Esophagus muscularis mucosa (tissue), 4 donors: ENCODE results near the gene TRIM49. TPM values are rescaled to one million over a fixed set of nuclear protein-coding genes. Genes with fewer than 3 reads are reported as not detected.
"Not testable (repeated sequence)": the region's sequence is repeated elsewhere in the genome, so short reads cannot be mapped to it uniquely, and the experiment has no call there.

ENCODE experiments used
- DNase-seq: peaks from one replicate; pipeline ENCODE4 v3.0.0-alpha.2; 2017; ENCODE audit errors: extremely low spot score
- H3K27ac ChIP-seq, 4 donors: fragments of 200-600 bp; sonication (generic); replicated peaks in 1 of 4; 1 replicate in 3 of 4; 2 replicates in 1 of 4; pipeline ENCODE4 v1.5.1; 2016 to 2019; ENCODE audit warnings: mild to moderate bottlenecking in 1 of 4
- H3K27me3 ChIP-seq, 4 donors: fragments of 200-600 bp; sonication (generic); one replicate each; pipeline versions ENCODE4 v1.5.1 to v1.6.0; 2016 to 2019
- H3K36me3 ChIP-seq, 4 donors: fragments of 200-600 bp; sonication (generic); one replicate each; pipeline ENCODE4 v1.5.1; 2016 to 2019
- H3K4me1 ChIP-seq, 4 donors: fragments of 200-600 bp; sonication (generic); one replicate each; pipeline ENCODE4 v1.5.1; 2016 to 2019
- H3K4me3 ChIP-seq, 4 donors: fragments of 200-600 bp; sonication (generic); 1 replicate in 2 of 4; 2 replicates in 2 of 4; pipeline ENCODE4 v1.5.1; 2016 to 2019; ENCODE audit warnings: mild to moderate bottlenecking in 4 of 4, moderate library complexity in 1 of 4
- H3K9me3 ChIP-seq, 4 donors: fragments of 200-600 bp; sonication (generic); 1 replicate in 3 of 4; 2 replicates in 1 of 4; pipeline ENCODE4 v1.5.1; 2016 to 2019
- WGBS: methylation state at CpG from one replicate; pipeline ENCODE4 v1.1.5; 2018; 5-methylcytosine and 5-hydroxymethylcytosine counted together
- intact Hi-C: fragments of 100-400 bp; cut with DNase I; formaldehyde crosslinking; loops from one replicate; pipeline ENCODE4 v1.15.1; 2023
- small RNA-seq, 3 donors: library from RNA; depleted of rRNA; stranded (forward); fragments of <200 nt; gene quantifications; one replicate each; pipeline ENCODE3, GENCODE V24; 2016
- total RNA-seq, 4 donors: library from RNA; depleted of rRNA; stranded (reverse); fragments of >200 nt; gene quantifications; one replicate each; pipeline versions ENCODE4 v1.1.0 to v1.2.1, GENCODE V29; 2016

TRIM49 gene, protein sequence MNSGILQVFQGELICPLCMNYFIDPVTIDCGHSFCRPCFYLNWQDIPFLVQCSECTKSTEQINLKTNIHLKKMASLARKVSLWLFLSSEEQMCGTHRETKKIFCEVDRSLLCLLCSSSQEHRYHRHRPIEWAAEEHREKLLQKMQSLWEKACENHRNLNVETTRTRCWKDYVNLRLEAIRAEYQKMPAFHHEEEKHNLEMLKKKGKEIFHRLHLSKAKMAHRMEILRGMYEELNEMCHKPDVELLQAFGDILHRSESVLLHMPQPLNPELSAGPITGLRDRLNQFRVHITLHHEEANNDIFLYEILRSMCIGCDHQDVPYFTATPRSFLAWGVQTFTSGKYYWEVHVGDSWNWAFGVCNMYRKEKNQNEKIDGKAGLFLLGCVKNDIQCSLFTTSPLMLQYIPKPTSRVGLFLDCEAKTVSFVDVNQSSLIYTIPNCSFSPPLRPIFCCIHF
- not detected for total RNA-seq

DNA sequence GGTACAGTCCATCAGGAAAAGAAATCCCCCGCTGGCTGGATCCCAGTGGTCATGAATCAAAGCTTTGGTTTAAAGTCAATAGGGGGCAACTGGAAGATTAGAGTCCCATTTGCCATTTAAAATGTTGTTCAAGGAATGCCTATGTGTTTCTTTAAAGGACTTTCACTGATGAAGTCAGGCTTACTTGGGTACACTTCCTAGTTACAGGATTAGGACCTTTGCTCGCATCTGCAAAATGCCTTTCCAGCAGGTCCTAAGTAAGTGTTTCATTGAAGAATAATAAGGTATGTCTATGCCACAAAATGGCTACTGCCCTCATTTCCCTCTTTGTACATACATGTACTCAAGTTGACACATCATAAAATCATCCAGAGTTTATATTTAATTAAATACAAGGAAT lies at the start of gene TRIM49:
Gene TRIM49 (minus strand): TSS at position 101 of the 400 bp plus-strand sequence. CDS start 4,106 bp downstream, outside the sequence.
- H3K27me3 ChIP-seq, H3K36me3 ChIP-seq, DNase-seq, H3K4me1 ChIP-seq, H3K4me3 ChIP-seq, H3K27ac ChIP-seq, H3K9me3 ChIP-seq, intact Hi-C loops: not testable (repeated sequence)
- 92% methylated on average over 2 of the region's 2 CpGs for WGBS

DNA sequence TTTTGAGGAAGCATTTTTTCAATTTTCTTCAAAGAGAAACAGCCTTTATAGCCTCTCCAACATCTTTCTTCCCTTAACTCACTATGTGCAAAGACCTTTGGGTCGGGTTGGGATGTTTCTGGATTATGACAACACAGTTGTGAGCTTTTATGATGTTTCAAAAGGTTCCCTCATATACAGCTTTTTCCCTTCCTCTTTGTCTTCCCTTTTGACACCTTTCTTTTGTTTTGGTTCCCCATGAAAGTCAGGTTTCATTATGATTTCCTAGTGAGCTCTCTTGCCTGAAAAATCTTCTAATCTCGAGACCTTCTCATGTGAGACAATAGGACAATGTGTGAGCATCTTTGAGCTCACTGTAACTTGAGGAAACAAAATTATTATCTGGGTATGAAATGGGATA lies 18.3 kb upstream of the TRIM49 start:
- intact Hi-C loops, DNase-seq, H3K9me3 ChIP-seq, H3K27me3 ChIP-seq, H3K4me1 ChIP-seq, H3K4me3 ChIP-seq, H3K27ac ChIP-seq, H3K36me3 ChIP-seq: not testable (repeated sequence)
- WGBS: 57% methylated on average over 1 of the region's 2 CpGs

DNA sequence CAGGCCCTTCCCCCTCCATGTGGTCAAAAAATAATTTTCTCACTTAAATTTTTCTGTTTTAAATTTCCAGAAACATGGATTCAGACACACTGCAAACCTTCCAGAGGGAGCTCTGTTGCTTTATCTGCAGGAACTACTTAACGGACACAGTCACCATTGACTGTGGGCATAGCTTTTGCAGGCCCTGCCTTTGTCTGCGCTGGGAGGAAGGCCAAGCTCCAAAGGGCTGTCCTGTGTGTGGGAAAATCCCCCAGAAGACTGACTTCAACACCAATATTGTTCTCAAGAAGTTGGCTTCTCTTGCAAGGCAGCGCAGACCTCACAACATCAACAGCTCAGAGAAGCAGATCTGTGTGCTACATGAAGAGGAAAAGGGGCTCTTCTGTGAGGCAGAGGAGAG lies 11.6 kb upstream of the TRIM49 start:
- H3K4me3 ChIP-seq, H3K4me1 ChIP-seq, H3K36me3 ChIP-seq, DNase-seq, H3K27ac ChIP-seq, intact Hi-C loops, H3K27me3 ChIP-seq, H3K9me3 ChIP-seq: not testable (repeated sequence)
- no CpG with 5 or more reads among the region's 3 CpGs for WGBS

DNA sequence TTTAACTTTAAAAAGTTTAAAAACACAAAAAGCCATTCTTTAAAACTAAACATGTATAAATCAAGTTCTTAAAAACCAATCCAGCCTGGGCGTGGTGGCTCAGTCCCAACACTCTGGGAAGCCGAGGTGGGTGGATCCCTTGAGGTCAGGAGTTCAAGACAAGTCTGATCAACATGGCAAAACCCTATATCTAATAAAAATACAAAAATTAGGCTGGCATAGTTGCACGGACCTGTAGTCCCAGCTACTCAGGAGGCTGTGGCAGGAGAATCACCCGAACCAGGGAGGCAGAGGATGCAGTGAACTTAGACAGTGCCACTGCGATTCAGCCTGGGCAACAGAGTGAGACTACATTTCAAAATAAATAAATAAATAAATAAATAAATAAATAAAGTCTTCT lies 5.2 kb upstream of the TRIM49 start:
- 88% methylated on average over 5 of the region's 5 CpGs for WGBS
- peak; percentile 55 for DNase-seq

DNA sequence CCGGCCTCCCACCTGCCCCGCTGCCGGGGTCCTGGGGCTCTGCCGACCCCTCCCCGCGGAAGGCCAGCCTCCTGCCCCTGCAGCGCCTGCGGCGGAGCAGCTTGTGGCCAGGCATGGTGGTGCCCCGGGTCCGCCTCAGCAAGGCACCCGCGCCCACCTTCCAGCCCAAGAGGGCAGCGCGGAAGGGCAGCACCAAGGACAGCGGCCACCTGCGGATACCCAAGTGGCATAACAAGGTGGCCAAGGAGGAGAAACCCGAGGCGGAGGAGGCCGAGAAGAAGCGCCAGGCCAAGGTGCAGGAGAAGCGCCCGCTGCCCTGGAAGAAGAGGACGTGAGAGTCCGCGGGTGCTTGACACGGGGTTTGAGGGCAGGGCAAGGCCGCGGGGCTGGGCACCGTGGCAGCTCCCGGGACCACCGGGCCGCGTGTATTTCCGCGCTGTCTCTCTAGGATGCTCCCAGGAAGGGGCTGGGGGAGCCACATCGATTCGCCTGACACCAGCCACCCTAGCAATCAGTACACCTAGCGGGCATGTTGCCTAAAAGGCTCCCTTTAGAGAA lies 20.8 kb downstream of the TRIM49 start:
- DNase-seq, H3K36me3 ChIP-seq, H3K27me3 ChIP-seq, H3K9me3 ChIP-seq, intact Hi-C loops, H3K4me3 ChIP-seq, H3K4me1 ChIP-seq, H3K27ac ChIP-seq: not testable (repeated sequence)
- WGBS: 54% methylated on average over 10 of the region's 39 CpGs

More for the DNA sequence above, 5.2 kb upstream of the TRIM49 start:
- H3K36me3 ChIP-seq, H3K9me3 ChIP-seq, H3K4me1 ChIP-seq, H3K4me3 ChIP-seq, intact Hi-C loops, H3K27ac ChIP-seq, H3K27me3 ChIP-seq: not testable (repeated sequence)

DNA sequence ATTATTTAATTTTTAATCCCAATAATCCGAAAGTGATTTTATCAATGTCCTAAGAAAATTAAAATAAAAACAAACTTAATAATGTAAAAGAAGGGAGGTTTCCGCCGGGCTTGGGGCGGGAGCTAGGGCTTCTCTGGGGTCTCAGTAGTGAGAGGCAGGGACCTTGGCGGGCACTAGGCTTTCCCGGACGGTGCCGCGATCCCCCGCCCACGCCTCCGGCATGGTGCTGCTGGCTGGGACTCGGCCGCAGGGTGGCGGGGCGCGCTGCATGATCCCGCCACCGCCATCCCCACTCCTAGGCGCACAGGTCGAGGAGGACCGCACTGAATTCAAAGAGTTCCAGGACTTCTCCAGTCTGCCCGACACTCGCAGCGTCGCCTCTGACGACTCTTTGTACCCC lies 22.6 kb downstream of the TRIM49 start:
- H3K9me3 ChIP-seq, H3K27me3 ChIP-seq, DNase-seq, H3K4me1 ChIP-seq, intact Hi-C loops, H3K27ac ChIP-seq, H3K4me3 ChIP-seq, H3K36me3 ChIP-seq: not testable (repeated sequence)
- 51% methylated on average over 11 of the region's 27 CpGs for WGBS

DNA sequence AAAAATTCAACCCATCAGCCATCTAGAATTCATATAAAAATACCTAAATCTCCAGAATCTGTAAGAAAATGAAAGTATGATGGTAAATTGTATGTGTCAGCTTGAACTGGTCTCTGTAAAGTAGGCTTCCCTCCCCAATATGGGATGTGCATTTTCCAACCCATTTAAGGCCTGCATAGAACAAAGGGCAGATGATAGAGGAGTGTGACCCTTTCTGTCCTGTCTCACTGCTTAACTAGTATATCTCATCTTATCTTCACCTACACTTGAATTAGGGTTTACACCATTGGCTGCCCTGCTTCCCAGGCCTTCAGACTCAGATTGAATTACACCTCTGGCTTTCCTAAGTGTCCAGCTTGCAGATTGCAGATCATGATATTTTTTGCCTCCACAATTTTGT lies 57.6 kb downstream of the TRIM49 start:
- intact Hi-C loops, H3K36me3 ChIP-seq: not testable (repeated sequence)

More for the DNA sequence above, 57.6 kb downstream of the TRIM49 start:
- not testable (repeated sequence) for H3K27ac ChIP-seq, H3K4me1 ChIP-seq, DNase-seq, H3K9me3 ChIP-seq, H3K4me3 ChIP-seq, H3K27me3 ChIP-seq

Small RNAs within 50 kb of the gene (small RNA-seq; reads per million reads assigned to genes)
- gene AP003122.3: 0 reads per million in 3 donors

Other genes with a start within 250 kb of the TRIM49 start
- gene TRIM77, start 98.3 kb downstream of the TRIM49 start, total RNA-seq: not detected
- gene TRIM64B, start 69.9 kb upstream of the TRIM49 start, total RNA-seq: not detected
- gene TRIM49D1, start 113.7 kb upstream of the TRIM49 start, total RNA-seq: not detected
- not detected for gene TRIM49D2, start 115.5 kb upstream of the TRIM49 start, total RNA-seq
- not detected for gene TRIM64, start 157.5 kb upstream of the TRIM49 start, total RNA-seq
- not detected for gene TRIM49C, start 222.5 kb upstream of the TRIM49 start, total RNA-seq